Breast epithelium (tissue), 4 donors: Measurements from ENCODE around the gene TRIM24. TPM values are rescaled to one million over a fixed set of nuclear protein-coding genes. Genes with fewer than 3 reads are reported as not detected.

Experiments
- DNase-seq, 2 donors: peaks; one replicate each; pipeline ENCODE4 v3.0.0-alpha.2; 2019; ENCODE audit warnings: low spot score in 2 of 2
- H3K27ac ChIP-seq, 2 donors: fragments of 200-600 bp; sonication (generic) in 1 of 2; one replicate each; pipeline ENCODE4 v1.5.1; 2016 to 2019; ENCODE audit warnings: mild to moderate bottlenecking in 1 of 2
- H3K27me3 ChIP-seq, 2 donors: fragments of 200-600 bp; sonication (generic) in 1 of 2; one replicate each; pipeline versions ENCODE4 v1.5.1 to v1.6.0; 2017 to 2019; ENCODE audit warnings: control low read depth in 1 of 2, mild to moderate bottlenecking in 1 of 2
- H3K36me3 ChIP-seq: fragments of 200-600 bp; one replicate; pipeline ENCODE4 v1.5.1; 2019
- H3K4me1 ChIP-seq, 2 donors: fragments of 200-600 bp; sonication (generic); one replicate each; pipeline ENCODE4 v1.5.1; 2016 to 2019; ENCODE audit warnings: control low read depth in 1 of 2
- H3K4me3 ChIP-seq, 3 donors: fragments of 200-600 bp; sonication (generic); 1 replicate in 2 of 3; 2 replicates in 1 of 3; pipeline ENCODE4 v1.5.1; 2016 to 2019; ENCODE audit warnings: mild to moderate bottlenecking in 3 of 3, moderate library complexity in 2 of 3
- H3K9me3 ChIP-seq, 2 donors: fragments of 200-600 bp; sonication (generic) in 1 of 2; one replicate each; pipeline ENCODE4 v1.5.1; 2016 to 2019; ENCODE audit warnings: control low read depth in 1 of 2
- CTCF ChIP-seq, 3 donors: fragments of 450-650 bp; IDR thresholded peaks; one replicate each; pipeline ENCODE4 v1.5.1; 2016 to 2017; ENCODE audit warnings: antibody characterized with exemption in 3 of 3, mild to moderate bottlenecking in 3 of 3, moderate library complexity in 3 of 3
- POLR2A ChIP-seq: fragments of 450-650 bp; IDR thresholded peaks from one replicate; pipeline ENCODE4 v1.6.1; 2016; ENCODE audit warnings: antibody characterized with exemption, mild to moderate bottlenecking, moderate library complexity
- POLR2AphosphoS5 ChIP-seq, 3 donors: sonication (generic); formaldehyde crosslinking; IDR thresholded peaks; one replicate each; pipeline ENCODE4 v1.6.1; 2017; ENCODE audit warnings: antibody characterized with exemption in 3 of 3
- intact Hi-C: fragments of 100-400 bp; cut with DNase I; formaldehyde crosslinking; loops from one replicate; pipeline ENCODE4 v1.15.1; 2023; ENCODE audit warnings: low total_unique reads
- total RNA-seq, 3 donors: library from RNA; depleted of rRNA; stranded (reverse); fragments of >200 nt; gene quantifications; one replicate each; pipeline ENCODE4 v1.1.0, GENCODE V29; 2016

TRIM24 gene
- total RNA-seq, 3 donors from 2014 or later, result 15.0 to 28.1 (median 17.7) TPM

GRCh38 chr7:138435231-138435919 lies 24.7 kb upstream of the TRIM24 start:
- no peak for TF ChIP-seq CTCF (IDR thresholded peaks at IDR 0.05)
- TF ChIP-seq POLR2AphosphoS5 (IDR thresholded peaks at IDR 0.05), result no peak
- no peak for TF ChIP-seq POLR2A
- intact Hi-C loops, result no loop called here
- Histone ChIP-seq H3K9me3 (peaks cover 15 to 17% of the 10 kb centered on the region in 2 donors), H3K4me1 (no peaks in the 10 kb centered on the region), H3K27ac (no peak overlapping the region), H3K27me3 (no peaks in the 10 kb centered on the region), H3K36me3 (no peaks in the 10 kb centered on the region), H3K4me3 (no peak overlapping the region)
- DNase-seq, result no peak

GRCh38 chr7:138436388-138436787 lies 23.7 kb upstream of the TRIM24 start:
- H3K27ac ChIP-seq, result no peak overlapping the region
- intact Hi-C loops, result no loop called here
- peaks cover 5 to 7% of the 10 kb centered on the region in 2 donors for H3K9me3 ChIP-seq
- no peaks in the 10 kb centered on the region for H3K27me3 ChIP-seq
- DNase-seq, result no peak
- H3K4me3 ChIP-seq, result no peak overlapping the region
- H3K4me1 ChIP-seq, result no peaks in the 10 kb centered on the region
- TF ChIP-seq POLR2A (no peak), CTCF (IDR thresholded peaks at IDR 0.05) (no peak), POLR2AphosphoS5 (IDR thresholded peaks at IDR 0.05) (no peak)
- H3K36me3 ChIP-seq, result no peaks in the 10 kb centered on the region

- H3K27ac ChIP-seq, result no peak overlapping the region
- no peaks in the 10 kb centered on the region for H3K36me3 ChIP-seq
- TF ChIP-seq CTCF (IDR thresholded peaks at IDR 0.05) (no peak), POLR2AphosphoS5 (IDR thresholded peaks at IDR 0.05) (no peak), POLR2A (no peak)
- no peak overlapping the region for H3K4me3 ChIP-seq
- DNase-seq, result no peak
- no peaks in the 10 kb centered on the region for H3K27me3 ChIP-seq
- H3K9me3 ChIP-seq, result no peaks in the 10 kb centered on the region
- intact Hi-C loops, result no loop called here
- no peaks in the 10 kb centered on the region for H3K4me1 ChIP-seq
Observed at GRCh38 chr7:138440460-138440859, 19.6 kb upstream of the TRIM24 start.

- H3K36me3 ChIP-seq, result no peaks in the 10 kb centered on the region
- no peak overlapping the region for H3K4me3 ChIP-seq
- H3K9me3 ChIP-seq, result no peaks in the 10 kb centered on the region
- H3K27ac ChIP-seq, result no peak overlapping the region
- TF ChIP-seq POLR2A (no peak), POLR2AphosphoS5 (IDR thresholded peaks at IDR 0.05) (no peak), CTCF (IDR thresholded peaks at IDR 0.05) (no peak)
- no peaks in the 10 kb centered on the region for H3K4me1 ChIP-seq
- H3K27me3 ChIP-seq, result no peaks in the 10 kb centered on the region
- no peak for DNase-seq
- intact Hi-C loops, result no loop called here
Observed at GRCh38 chr7:138442822-138443221, 17.2 kb upstream of the TRIM24 start.

- Histone ChIP-seq H3K27me3 (no peaks in the 10 kb centered on the region), H3K4me1 (no peaks in the 10 kb centered on the region), H3K27ac (no peak overlapping the region), H3K9me3 (no peaks in the 10 kb centered on the region), H3K36me3 (no peaks in the 10 kb centered on the region), H3K4me3 (no peak overlapping the region)
- no peak for TF ChIP-seq POLR2AphosphoS5 (IDR thresholded peaks at IDR 0.05)
- TF ChIP-seq CTCF (IDR thresholded peaks at IDR 0.05), result no peak
- TF ChIP-seq POLR2A, result no peak
- DNase-seq, result no peak
- intact Hi-C loops, result no loop called here
Observed at GRCh38 chr7:138449580-138449979, 10.5 kb upstream of the TRIM24 start.
